H1 (cell line): Measurements from ENCODE around the gene ETS1. TPM values are rescaled to one million over a fixed set of nuclear protein-coding genes. Genes with fewer than 3 reads are reported as not detected.

Experiments
- CTCF ChIA-PET: fragments of 300-600 bp; sonication (Branson Sonifier 250); formaldehyde crosslinking; loops from one replicate; lab custom pipeline; 2021; ENCODE audit not compliant: partially characterized antibody; lab: Charles Lee
- POLR2A ChIA-PET: fragments of 300-600 bp; sonication (Branson Sonifier 250); formaldehyde crosslinking; loops from one replicate; lab custom pipeline; 2021; ENCODE audit warnings: inconsistent platforms; ENCODE audit not compliant: partially characterized antibody; lab: Charles Lee
- DNase-seq, 2 experiments: peaks; one replicate each; pipeline versions ENCODE4 v3.0.0 to v3.0.0-alpha.2; 2010 to 2022; ENCODE audit warnings: low spot score in 2 of 2, low read depth in 1 of 2, mixed read lengths in 1 of 2
- FAIRE-seq: peaks from 2 replicates; lab custom pipeline; 2011; peaks lifted over from hg19 to GRCh38; lab: Jason Lieb, UNC
- H2AFZ ChIP-seq: 2 replicates; pipeline ENCODE4 v1.8.1; 2012; ENCODE audit warnings: low read length, inconsistent platforms
- H2AK5ac ChIP-seq: 2 replicates; pipeline ENCODE4 v1.6.1; 2013; ENCODE audit warnings: low read depth, low read length
- H2BK120ac ChIP-seq: replicated peaks from 2 replicates; pipeline ENCODE3; 2013; ENCODE audit warnings: low read depth, low read length, inconsistent platforms
- H2BK12ac ChIP-seq: 2 replicates; pipeline ENCODE4 v1.6.1; 2013; ENCODE audit warnings: low read depth, low read length
- H2BK15ac ChIP-seq: 2 replicates; pipeline ENCODE4 v1.6.1; 2013; ENCODE audit warnings: low read length
- H2BK20ac ChIP-seq: 2 replicates; pipeline ENCODE4 v1.6.1; 2013; ENCODE audit warnings: low read length
- H2BK5ac ChIP-seq: 2 replicates; pipeline ENCODE4 v1.6.1; 2013; ENCODE audit warnings: low read depth, low read length
- H3K14ac ChIP-seq: 2 replicates; pipeline ENCODE4 v1.6.1; 2013; ENCODE audit warnings: inconsistent platforms; ENCODE audit not compliant: insufficient read length
- H3K18ac ChIP-seq: 2 replicates; pipeline ENCODE4 v1.6.1; 2013; ENCODE audit warnings: low read length; ENCODE audit errors: extremely low read depth
- H3K23ac ChIP-seq: 2 replicates; pipeline ENCODE4 v1.6.1; 2013; ENCODE audit warnings: inconsistent platforms; ENCODE audit not compliant: insufficient read length
- H3K23me2 ChIP-seq: 2 replicates; pipeline ENCODE4 v1.6.1; 2013; ENCODE audit warnings: low read depth, low read length
- H3K27ac ChIP-seq: 2 replicates; pipeline ENCODE4 v1.6.1; 2011; ENCODE audit warnings: low read depth, low read length, inconsistent platforms
- H3K27me3 ChIP-seq, 4 experiments: replicated peaks in 1 of 4; 1 replicate in 1 of 4; 2 replicates in 3 of 4; pipeline versions ENCODE4 v1.6.1 to v1.8.1; 2011 to 2013; ENCODE audit warnings: low read length in 3 of 4, mild to moderate bottlenecking in 3 of 4, inconsistent platforms in 2 of 4, mixed read lengths in 2 of 4, moderate library complexity in 1 of 4; ENCODE audit not compliant: control insufficient read depth in 3 of 4, insufficient read depth in 3 of 4; ENCODE audit errors: extremely low read depth in 1 of 4
- H3K36me3 ChIP-seq, 4 experiments: 2 replicates each; pipeline versions ENCODE4 v1.6.1 to v1.8.1; 2011 to 2013; ENCODE audit warnings: mild to moderate bottlenecking in 4 of 4, low read length in 3 of 4, moderate library complexity in 2 of 4, control low read depth in 1 of 4, inconsistent platforms in 1 of 4; ENCODE audit not compliant: insufficient read depth in 4 of 4, control insufficient read depth in 2 of 4
- H3K4ac ChIP-seq: replicated peaks from 2 replicates; pipeline ENCODE3; 2013; ENCODE audit warnings: low read length, low read depth, mixed read lengths, inconsistent platforms; ENCODE audit not compliant: insufficient read length
- H3K4me1 ChIP-seq, 4 experiments: replicated peaks in 1 of 4; 1 replicate in 1 of 4; 2 replicates in 3 of 4; pipeline versions ENCODE4 v1.6.1 to v1.8.1; 2011 to 2013; ENCODE audit warnings: low read length in 3 of 4, inconsistent platforms in 2 of 4, mixed read lengths in 1 of 4; ENCODE audit not compliant: insufficient read depth in 4 of 4, control insufficient read depth in 3 of 4
- H3K4me2 ChIP-seq, 2 experiments: 2 replicates each; pipeline versions ENCODE4 v1.6.1 to v1.8.1; 2011 to 2013; ENCODE audit warnings: low read depth in 2 of 2, low read length in 2 of 2, control low read depth in 1 of 2, inconsistent platforms in 1 of 2, mild to moderate bottlenecking in 1 of 2; ENCODE audit not compliant: insufficient read depth in 1 of 2
- H3K4me3 ChIP-seq, 4 experiments: fragments of 200-600, 300-600 bp in 1 of 4; sonication (generic), shearing (Covaris generic), sonication (Bioruptor Twin) in 1 of 4; 2 replicates each; pipeline versions ENCODE4 v1.5.1 to v1.8.1; 2011 to 2016; ENCODE audit warnings: low read length in 4 of 4, low read depth in 3 of 4, control low read depth in 2 of 4, inconsistent platforms in 2 of 4, mild to moderate bottlenecking in 2 of 4, mixed read lengths in 1 of 4, moderate library complexity in 1 of 4; ENCODE audit not compliant: insufficient read depth in 2 of 4; ENCODE audit errors: extremely low read depth in 1 of 4
- H3K56ac ChIP-seq: replicated peaks from 2 replicates; pipeline ENCODE3; 2013; ENCODE audit warnings: low read depth, mild to moderate bottlenecking, mixed read lengths, low read length, inconsistent platforms; ENCODE audit not compliant: insufficient read length
- H3K79me1 ChIP-seq: 2 replicates; pipeline ENCODE4 v1.6.1; 2013; ENCODE audit warnings: low read depth, low read length, control low read depth
- H3K79me2 ChIP-seq, 2 experiments: 2 replicates each; pipeline versions ENCODE4 v1.6.1 to v1.8.1; 2012 to 2013; ENCODE audit warnings: low read length in 2 of 2, mild to moderate bottlenecking in 2 of 2, inconsistent platforms in 1 of 2; ENCODE audit not compliant: insufficient read depth in 2 of 2, control insufficient read depth in 1 of 2
- H3K9ac ChIP-seq, 4 experiments: replicated peaks in 1 of 4; 1 replicate in 1 of 4; 2 replicates in 3 of 4; pipeline versions ENCODE4 v1.6.1 to v1.8.1; 2011 to 2013; ENCODE audit warnings: low read depth in 3 of 4, low read length in 3 of 4, control low read depth in 2 of 4, mild to moderate bottlenecking in 2 of 4, moderate library complexity in 2 of 4, inconsistent platforms in 1 of 4; ENCODE audit errors: extremely low read depth in 1 of 4
- H3K9me3 ChIP-seq, 2 experiments: 2 replicates each; pipeline versions ENCODE4 v1.6.1 to v1.8.1; 2012 to 2013; ENCODE audit warnings: mild to moderate bottlenecking in 2 of 2, moderate library complexity in 2 of 2, control low read depth in 1 of 2, inconsistent platforms in 1 of 2, low read depth in 1 of 2, low read length in 1 of 2, mixed read lengths in 1 of 2; ENCODE audit not compliant: insufficient read depth in 2 of 2
- H4K20me1 ChIP-seq, 2 experiments: replicated peaks in 1 of 2; 2 replicates each; pipeline versions ENCODE3 to v1.8.1; 2011 to 2013; ENCODE audit warnings: inconsistent platforms in 2 of 2, low read length in 2 of 2, mild to moderate bottlenecking in 1 of 2; ENCODE audit not compliant: insufficient read depth in 2 of 2, control insufficient read depth in 1 of 2
- H4K5ac ChIP-seq: 2 replicates; pipeline ENCODE4 v1.6.1; 2013; ENCODE audit warnings: low read length, low read depth, mixed read lengths, inconsistent platforms; ENCODE audit not compliant: insufficient read length
- H4K8ac ChIP-seq: 2 replicates; pipeline ENCODE4 v1.8.0; 2013; ENCODE audit warnings: mild to moderate bottlenecking, moderate library complexity, low read length, inconsistent platforms; ENCODE audit not compliant: insufficient read depth; ENCODE audit errors: extremely low read depth
- H4K91ac ChIP-seq: replicated peaks from 2 replicates; pipeline ENCODE3; 2013; ENCODE audit warnings: low read length, mixed read lengths, inconsistent platforms; ENCODE audit not compliant: insufficient read length
- CREB1 ChIP-seq: IDR thresholded peaks from 2 replicates; pipeline ENCODE4 v1.6.1; 2012; ENCODE audit warnings: inconsistent platforms
- MAFK ChIP-seq: IDR thresholded peaks from 2 replicates; pipeline ENCODE4 v1.6.1; 2012; ENCODE audit warnings: low read depth, mild to moderate bottlenecking, improper control_type of control experiment, low read length
- PHF8 ChIP-seq: fragments of 200-600 bp; sonication (generic); conservative IDR thresholded peaks from 2 replicates; pipeline ENCODE4 v1.7.1; 2012; ENCODE audit warnings: low read depth, mild to moderate bottlenecking, inconsistent platforms, low read length, moderate library complexity
- POLR2AphosphoS5 ChIP-seq: IDR thresholded peaks from 2 replicates; pipeline ENCODE4 v1.6.1; 2011; ENCODE audit warnings: low read depth, low read length
- RFX5 ChIP-seq: IDR thresholded peaks from 2 replicates; pipeline ENCODE4 v1.6.1; 2011; ENCODE audit warnings: low read depth, low read length, improper control_type of control experiment, borderline replicate concordance
- RXRA ChIP-seq: IDR thresholded peaks from 2 replicates; pipeline ENCODE4 v1.6.1; 2011; ENCODE audit warnings: low read depth, mild to moderate bottlenecking, low read length, moderate library complexity; ENCODE audit not compliant: insufficient read depth
- SAP30 ChIP-seq: fragments of 300-600 bp; sonication (generic); IDR thresholded peaks from 2 replicates; pipeline ENCODE4 v1.7.1; 2012; ENCODE audit warnings: low read length, moderate library complexity, mild to moderate bottlenecking, inconsistent platforms; ENCODE audit not compliant: insufficient read depth, insufficient replicate concordance
- TBP ChIP-seq: IDR thresholded peaks from 2 replicates; pipeline ENCODE4 v1.6.1; 2011; ENCODE audit warnings: low read depth, low read length, improper control_type of control experiment
- WGBS, 2 experiments: shearing (Covaris generic) in 1 of 2; methylation state at CpG; one replicate each; pipeline versions ENCODE4 v1.1.6 to v1.1.7; 2013 to 2015; ENCODE audit warnings: low lambda C conversion rate in 2 of 2, mixed read lengths in 2 of 2, inconsistent platforms in 1 of 2, low coverage in 1 of 2, missing lambda C conversion rate in 1 of 2; ENCODE audit not compliant: insufficient replicate concordance in 2 of 2, insufficient coverage in 1 of 2, insufficient read length in 1 of 2; ENCODE audit errors: extremely low coverage in 1 of 2, missing lambda C conversion rate in 1 of 2; 5-methylcytosine and 5-hydroxymethylcytosine counted together
- polyA plus RNA-seq, 7 experiments: library from polyadenylated mRNA; depleted of rRNA in 3 of 7; stranded (reverse) in 5 of 7; unstranded in 2 of 7; fragments of >200 nt in 5 of 7; fragments of 200-250 nt in 2 of 7; gene quantifications; 1 replicate in 5 of 7; 2 replicates in 1 of 7; 4 replicates in 1 of 7; pipeline versions ENCODE4 v1.2.1 to v1.2.3, GENCODE V29; 2011 to 2013; ENCODE audit warnings: missing spikeins in 2 of 7, mixed read lengths in 2 of 7
- total RNA-seq: library from RNA; stranded (reverse); fragmentation: NEBNext Ultra II Directional; extraction: Animal tissue kit (Norgen Biotek cat#: 25700); gene quantifications from 2 replicates; pipeline ENCODE4 v1.2.1, GENCODE V29; 2021

Gene ETS1
- total and polyA plus RNA-seq, 2 of the 8 experiments (the other 6 are each of a cell fraction or from before 2014, with no cell fraction given): 10.0 to 35.3 TPM

GRCh38 chr11:128573638-128574037 is 13.7 kb downstream of the ETS1 start:
- no peak overlapping the region for H3K56ac ChIP-seq
- TF ChIP-seq PHF8 (no peak), MAFK (no peak), CREB1 (no peak), POLR2AphosphoS5 (no peak), SAP30 (no peak), RXRA (no peak), RFX5 (no peak), TBP (no peak)
- H2BK120ac ChIP-seq: no peak overlapping the region
- H3K4me3 ChIP-seq: no peak overlapping the region
- no peak overlapping the region for H2AFZ ChIP-seq
- no peak overlapping the region for H3K4me2 ChIP-seq
- H4K5ac ChIP-seq: no peak overlapping the region
- no peaks in the 10 kb centered on the region; the same call in 1 of the 2 replicates for H3K79me1 ChIP-seq
- ChIA-PET CTCF (interaction anchor here (0.6 to 1.7 kb wide), 7 partner anchors 12 to 258 kb away, joined by 3 to 5 read pairs (median 3); no protein-coding TSS in a partner anchor), POLR2A (interaction anchor here (0.9 to 1.7 kb wide), 2 partner anchors 12 to 23 kb away, joined by 3 to 5 read pairs; no protein-coding TSS in a partner anchor)
- H3K4ac ChIP-seq: no peak overlapping the region
- H2AK5ac ChIP-seq: no peak overlapping the region
- no peak overlapping the region for H3K23ac ChIP-seq
- H3K36me3 ChIP-seq: no peaks in the 10 kb centered on the region
- no peak overlapping the region for H3K14ac ChIP-seq
- no peak overlapping the region for H2BK20ac ChIP-seq
- DNase-seq (no peak), FAIRE-seq (no peak)
- 92% methylated on average over 5 of the region's 5 CpGs; no CpG with 5 or more reads in 1 of the 2 experiments for WGBS, 2 experiments
- H3K79me2 ChIP-seq: peaks cover 0 to 10% of the 10 kb centered on the region in 2 experiments; a peak in 2 of 4 replicates
- no peak overlapping the region for H2BK5ac ChIP-seq
- H3K23me2 ChIP-seq: no peaks in the 10 kb centered on the region; the same call in 1 of the 2 replicates
- H3K27me3 ChIP-seq: no peaks in the 10 kb centered on the region
- H3K4me1 ChIP-seq: peaks cover 4 to 12% (median 10%) of the 10 kb centered on the region in 4 experiments
- no peak overlapping the region for H4K91ac ChIP-seq
- H4K8ac ChIP-seq: no peak overlapping the region
- H2BK12ac ChIP-seq: no peak overlapping the region
- no peak overlapping the region for H2BK15ac ChIP-seq
- H3K18ac ChIP-seq: no peak overlapping the region
- no peaks in the 10 kb centered on the region for H4K20me1 ChIP-seq
- no peak overlapping the region for H3K9ac ChIP-seq
- H3K27ac ChIP-seq: no peak overlapping the region
- H3K9me3 ChIP-seq: no peaks in the 10 kb centered on the region
